Fibroblast of the aortic adventitia (primary cell): ENCODE results near the gene ZC3HAV1. TPM values are rescaled to one million over a fixed set of nuclear protein-coding genes. Genes with fewer than 3 reads are reported as not detected.
"Not testable (repeated sequence)": the region's sequence is repeated elsewhere in the genome, so short reads cannot be mapped to it uniquely, and the experiment has no call there.

Experiments
- DNase-seq: peaks from one replicate; pipeline ENCODE4 v3.0.0-alpha.2; 2010; ENCODE audit warnings: low read depth
- H3K4me3 ChIP-seq: 2 replicates; pipeline ENCODE4 v1.5.1; 2011; ENCODE audit warnings: low read depth, mild to moderate bottlenecking, control low read depth, low read length, moderate library complexity
- total RNA-seq: library from RNA; depleted of rRNA; stranded (reverse); fragments of >200 nt; gene quantifications from 2 replicates; pipeline ENCODE4 v1.2.3, GENCODE V29; 2012; ENCODE audit warnings: low replicate concordance
- TF ChIP-seq, protein P1 (sequence below): IDR thresholded peaks from 2 replicates; pipeline ENCODE4 v1.5.1; 2011; ENCODE audit warnings: mild to moderate bottlenecking, low read length, control low read depth, inconsistent platforms; ENCODE audit not compliant: insufficient read depth

ZC3HAV1 gene
- total RNA-seq, 1 donor, result 55.4 TPM

- DNase-seq, result no peak
- TF ChIP-seq, protein P1, sequence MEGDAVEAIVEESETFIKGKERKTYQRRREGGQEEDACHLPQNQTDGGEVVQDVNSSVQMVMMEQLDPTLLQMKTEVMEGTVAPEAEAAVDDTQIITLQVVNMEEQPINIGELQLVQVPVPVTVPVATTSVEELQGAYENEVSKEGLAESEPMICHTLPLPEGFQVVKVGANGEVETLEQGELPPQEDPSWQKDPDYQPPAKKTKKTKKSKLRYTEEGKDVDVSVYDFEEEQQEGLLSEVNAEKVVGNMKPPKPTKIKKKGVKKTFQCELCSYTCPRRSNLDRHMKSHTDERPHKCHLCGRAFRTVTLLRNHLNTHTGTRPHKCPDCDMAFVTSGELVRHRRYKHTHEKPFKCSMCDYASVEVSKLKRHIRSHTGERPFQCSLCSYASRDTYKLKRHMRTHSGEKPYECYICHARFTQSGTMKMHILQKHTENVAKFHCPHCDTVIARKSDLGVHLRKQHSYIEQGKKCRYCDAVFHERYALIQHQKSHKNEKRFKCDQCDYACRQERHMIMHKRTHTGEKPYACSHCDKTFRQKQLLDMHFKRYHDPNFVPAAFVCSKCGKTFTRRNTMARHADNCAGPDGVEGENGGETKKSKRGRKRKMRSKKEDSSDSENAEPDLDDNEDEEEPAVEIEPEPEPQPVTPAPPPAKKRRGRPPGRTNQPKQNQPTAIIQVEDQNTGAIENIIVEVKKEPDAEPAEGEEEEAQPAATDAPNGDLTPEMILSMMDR, result no peak
- no peak overlapping the region for H3K4me3 ChIP-seq
Observed at GRCh38 chr7:139059905-139060304, 49.6 kb downstream of the ZC3HAV1 start.

- TF ChIP-seq, protein P1, result no peak
- H3K4me3 ChIP-seq, result no peak overlapping the region
- peak; percentile 80 for DNase-seq
Observed at GRCh38 chr7:139058943-139059342, 50.6 kb downstream of the ZC3HAV1 start.

GRCh38 chr7:139055674-139056073 is 53.8 kb downstream of the ZC3HAV1 start:
- DNase-seq, result no peak
- no peak overlapping the region for H3K4me3 ChIP-seq
- TF ChIP-seq, protein P1, result no peak

GRCh38 chr7:139054656-139055055 is 54.9 kb downstream of the ZC3HAV1 start:
- not testable (repeated sequence) for DNase-seq, H3K4me3 ChIP-seq

GRCh38 chr7:139054101-139054500 is 55.4 kb downstream of the ZC3HAV1 start:
- TF ChIP-seq, protein P1, result no peak
- DNase-seq, result no peak
- no peak overlapping the region for H3K4me3 ChIP-seq

GRCh38 chr7:139051655-139052054 is 57.9 kb downstream of the ZC3HAV1 start:
- TF ChIP-seq, protein P1, result no peak
- H3K4me3 ChIP-seq, result no peak overlapping the region
- no peak for DNase-seq

DNA sequence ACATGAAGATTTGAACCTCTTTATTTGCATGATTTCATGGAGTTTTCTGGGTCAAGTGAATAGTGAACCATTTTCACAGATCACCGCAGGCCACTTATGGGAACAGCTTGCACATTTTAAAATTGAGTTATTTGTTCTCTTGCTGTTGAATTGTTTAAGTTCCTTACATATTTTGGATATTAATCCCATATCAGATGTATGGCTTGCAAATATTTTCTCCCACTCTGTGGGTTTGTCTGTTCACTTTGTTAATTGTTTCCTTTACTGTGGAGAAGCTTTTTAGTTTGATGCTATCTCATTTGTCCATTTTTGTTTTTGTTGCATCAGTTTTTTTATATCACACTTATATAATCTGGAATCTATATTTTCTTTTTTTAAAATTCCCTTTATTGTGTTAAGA is 59.6 kb downstream of the ZC3HAV1 start:
- DNase-seq, result no peak
- TF ChIP-seq, protein P1, result no peak
- H3K4me3 ChIP-seq, result no peak overlapping the region
